Stimulated activated naive CD8-positive, alpha-beta T cell treated with anti-CD3 and anti-CD28 coated beads, Interleukin-15, Interleukin-2, amounts not matched to agents 100 ng/mL and 50 ng/mL, for 24 hours (primary cell): ENCODE results near the gene LTC4S.
"Not testable (repeated sequence)": the region's sequence is repeated elsewhere in the genome, so short reads cannot be mapped to it uniquely, and the experiment has no call there.

ENCODE experiments used
- H3K27ac Mint-ChIP-seq: one replicate; pipeline ENCODE4 v1.8.0; 2021; ENCODE audit warnings: mild to moderate bottlenecking, mixed read lengths
- H3K27me3 Mint-ChIP-seq: one replicate; pipeline ENCODE4 v1.8.0; 2021; ENCODE audit warnings: mixed read lengths
- H3K36me3 Mint-ChIP-seq: one replicate; pipeline ENCODE4 v1.8.0; 2021; ENCODE audit warnings: low read depth, mixed read lengths
- H3K4me1 Mint-ChIP-seq: one replicate; pipeline ENCODE4 v1.8.0; 2021; ENCODE audit warnings: low read depth, mixed read lengths
- H3K4me3 Mint-ChIP-seq: one replicate; pipeline ENCODE4 v1.8.0; 2021; ENCODE audit warnings: mild to moderate bottlenecking, mixed read lengths
- H3K9me3 Mint-ChIP-seq: one replicate; pipeline ENCODE4 v1.8.0; 2021; ENCODE audit warnings: mixed read lengths

The LTC4S gene

DNA sequence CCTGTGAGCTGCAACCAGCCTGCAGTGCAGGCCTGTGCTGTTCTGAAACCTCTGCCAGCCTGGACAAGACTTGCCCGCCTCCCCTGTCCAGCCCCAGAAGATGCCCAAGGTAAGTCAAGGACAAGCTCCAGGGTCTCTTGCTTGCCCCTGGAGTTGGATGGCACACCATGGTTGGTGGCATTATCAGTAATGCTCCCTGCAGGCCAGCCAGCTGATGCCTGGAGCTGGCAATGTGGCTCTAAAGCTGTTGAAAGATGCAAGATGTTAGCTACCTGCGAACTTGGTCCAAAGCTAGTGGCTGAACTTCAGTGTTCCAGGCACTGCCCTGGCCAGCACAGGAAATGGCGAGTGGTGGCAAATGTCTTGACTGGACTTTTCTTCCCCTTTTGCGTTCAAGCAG lies 14.0 kb upstream of the LTC4S start:
- no peak overlapping the region for H3K4me3 Mint-ChIP-seq
- no peaks in the 10 kb centered on the region for H3K4me1 Mint-ChIP-seq
- no peaks in the 10 kb centered on the region for H3K27me3 Mint-ChIP-seq
- no peak overlapping the region for H3K27ac Mint-ChIP-seq
- peaks cover 17% of the 10 kb centered on the region for H3K36me3 Mint-ChIP-seq
- H3K9me3 Mint-ChIP-seq: no peaks in the 10 kb centered on the region

DNA sequence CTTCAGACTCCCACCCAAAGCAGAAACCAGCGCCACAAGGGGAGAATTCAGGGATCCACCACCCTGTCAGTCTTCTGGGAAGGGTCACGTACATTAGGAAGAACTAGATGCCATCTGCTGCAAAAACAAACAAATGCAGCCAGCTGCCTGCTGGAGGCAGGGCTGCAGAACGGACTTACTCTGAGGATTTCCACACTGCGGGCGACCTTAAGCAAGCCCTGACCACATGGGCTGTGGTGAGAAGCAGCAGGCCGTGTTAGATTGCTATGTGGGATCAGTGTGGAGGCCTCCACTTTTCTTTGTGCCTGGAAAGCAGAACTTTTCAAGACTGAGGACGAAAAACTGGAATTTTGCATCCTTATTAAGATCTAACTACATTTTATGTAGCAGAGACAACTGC lies 13.4 kb upstream of the LTC4S start:
- H3K4me3 Mint-ChIP-seq: no peak overlapping the region
- no peaks in the 10 kb centered on the region for H3K27me3 Mint-ChIP-seq
- no peaks in the 10 kb centered on the region for H3K9me3 Mint-ChIP-seq
- H3K4me1 Mint-ChIP-seq: no peaks in the 10 kb centered on the region
- H3K27ac Mint-ChIP-seq: no peak overlapping the region
- peaks cover 17% of the 10 kb centered on the region for H3K36me3 Mint-ChIP-seq

GRCh38 chr5:179781846-179782245 lies 11.9 kb upstream of the LTC4S start:
- Mint-ChIP-seq H3K9me3 (no peaks in the 10 kb centered on the region), H3K27ac (no peak overlapping the region)

GRCh38 chr5:179783128-179783527 lies 10.7 kb upstream of the LTC4S start:
- Mint-ChIP-seq H3K36me3 (peaks cover 9% of the 10 kb centered on the region), H3K4me1 (no peaks in the 10 kb centered on the region), H3K27me3 (no peaks in the 10 kb centered on the region), H3K4me3 (no peak overlapping the region), H3K9me3 (no peaks in the 10 kb centered on the region), H3K27ac (no peak overlapping the region)

More at GRCh38 chr5:179781846-179782245, 11.9 kb upstream of the LTC4S start:
- Mint-ChIP-seq H3K27me3 (no peaks in the 10 kb centered on the region), H3K4me3 (no peak overlapping the region), H3K4me1 (no peaks in the 10 kb centered on the region), H3K36me3 (peaks cover 9% of the 10 kb centered on the region)

DNA sequence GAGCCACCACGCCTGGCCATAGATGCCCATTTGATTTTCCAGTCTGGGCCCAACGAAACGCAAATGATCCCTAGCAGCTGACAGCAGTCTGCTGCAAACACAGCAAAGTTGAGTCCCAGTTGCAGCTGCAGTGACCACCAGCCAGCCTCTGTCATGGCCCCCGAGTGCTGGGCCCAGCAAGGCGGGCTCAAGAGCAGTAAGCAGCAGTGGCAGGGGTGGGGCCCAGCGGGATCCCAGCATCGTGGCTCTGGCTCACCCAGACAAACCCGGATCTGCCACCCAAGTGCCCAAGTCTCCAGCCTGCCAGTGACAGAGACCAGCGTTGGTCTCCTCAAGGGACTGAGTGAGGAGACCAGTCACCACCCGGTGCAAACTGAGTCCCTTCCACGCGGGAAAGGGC lies 6.9 kb upstream of the LTC4S start:
- no peak overlapping the region for H3K4me3 Mint-ChIP-seq
- H3K9me3 Mint-ChIP-seq: no peaks in the 10 kb centered on the region
- no peaks in the 10 kb centered on the region for H3K36me3 Mint-ChIP-seq
- H3K27me3 Mint-ChIP-seq: no peaks in the 10 kb centered on the region
- no peak overlapping the region for H3K27ac Mint-ChIP-seq
- no peaks in the 10 kb centered on the region for H3K4me1 Mint-ChIP-seq

GRCh38 chr5:179788193-179788854 lies 5.5 kb upstream of the LTC4S start:
- no peaks in the 10 kb centered on the region for H3K27me3 Mint-ChIP-seq

GRCh38 chr5:179789278-179789677 lies 4.5 kb upstream of the LTC4S start:
- H3K27ac Mint-ChIP-seq, H3K4me3 Mint-ChIP-seq, H3K27me3 Mint-ChIP-seq, H3K36me3 Mint-ChIP-seq, H3K9me3 Mint-ChIP-seq: not testable (repeated sequence)
- peaks cover 13% of the 10 kb centered on the region for H3K4me1 Mint-ChIP-seq

More at GRCh38 chr5:179788193-179788854, 5.5 kb upstream of the LTC4S start:
- H3K4me3 Mint-ChIP-seq: no peak overlapping the region
- H3K4me1 Mint-ChIP-seq: peaks cover 4% of the 10 kb centered on the region
- H3K27ac Mint-ChIP-seq: no peak overlapping the region
- no peaks in the 10 kb centered on the region for H3K36me3 Mint-ChIP-seq
- H3K9me3 Mint-ChIP-seq: no peaks in the 10 kb centered on the region

GRCh38 chr5:179791881-179792611 lies 1.7 kb upstream of the LTC4S start:
- Mint-ChIP-seq H3K27ac (no peak overlapping the region), H3K4me3 (no peak overlapping the region)

DNA sequence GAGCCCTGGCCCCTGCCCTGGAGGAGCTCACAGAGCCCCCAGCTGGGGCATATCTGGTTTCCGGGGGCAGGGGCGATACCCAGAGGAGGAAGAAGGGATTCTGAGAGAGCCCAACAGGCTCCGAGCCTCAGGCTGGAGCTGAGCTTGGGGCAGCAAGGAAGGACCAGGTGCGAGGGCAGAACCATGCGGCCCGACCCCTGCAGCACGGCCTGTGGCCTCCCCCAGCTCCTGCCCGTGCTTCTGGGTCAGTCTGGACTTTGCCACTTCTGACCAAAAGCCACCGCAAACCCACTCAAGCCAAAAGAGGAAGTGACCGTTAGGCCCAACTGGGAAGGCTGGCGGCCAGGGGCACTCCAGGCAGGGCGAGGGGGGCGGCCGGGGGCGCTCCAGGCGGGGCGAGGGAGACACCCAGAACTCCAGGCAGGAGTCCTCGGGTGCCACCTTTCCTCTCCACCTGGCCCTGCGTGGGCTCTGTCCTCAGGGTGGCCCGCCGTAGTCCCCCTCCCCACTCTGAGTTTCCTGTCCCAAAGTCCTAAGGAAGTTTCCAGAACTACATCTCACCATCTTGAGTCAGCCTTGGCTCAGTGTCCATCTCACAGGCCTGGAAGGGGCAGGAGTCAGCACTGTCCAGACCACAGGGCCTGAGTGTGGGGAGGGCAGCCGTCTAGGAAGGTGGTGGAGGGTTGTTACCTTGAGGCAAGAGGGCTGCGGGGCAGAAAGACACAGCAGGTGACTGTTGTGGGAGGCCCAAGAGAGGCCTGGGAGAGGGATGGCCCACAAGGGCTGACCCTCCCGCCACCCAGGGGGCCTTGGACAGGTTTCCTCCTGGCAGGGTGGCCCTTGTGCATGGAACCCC lies 946 bp upstream of the LTC4S start:
- peaks cover 26% of the 10 kb centered on the region for H3K4me1 Mint-ChIP-seq
- H3K9me3 Mint-ChIP-seq: no peaks in the 10 kb centered on the region
- H3K36me3 Mint-ChIP-seq: peaks cover 5% of the 10 kb centered on the region
- no peaks in the 10 kb centered on the region for H3K27me3 Mint-ChIP-seq
- H3K27ac Mint-ChIP-seq: no peak overlapping the region
- H3K4me3 Mint-ChIP-seq: no peak overlapping the region

More at GRCh38 chr5:179791881-179792611, 1.7 kb upstream of the LTC4S start:
- Mint-ChIP-seq H3K4me1 (peaks cover 26% of the 10 kb centered on the region), H3K36me3 (peaks cover 4% of the 10 kb centered on the region), H3K9me3 (no peaks in the 10 kb centered on the region), H3K27me3 (no peaks in the 10 kb centered on the region)

GRCh38 chr5:179794171-179794570 lies 385 bp downstream of the LTC4S start:
- peaks cover 9% of the 10 kb centered on the region for H3K36me3 Mint-ChIP-seq
- H3K27ac Mint-ChIP-seq: no peak overlapping the region
- H3K27me3 Mint-ChIP-seq: no peaks in the 10 kb centered on the region
- H3K4me1 Mint-ChIP-seq: peaks cover 26% of the 10 kb centered on the region
- H3K4me3 Mint-ChIP-seq: no peak overlapping the region
- no peaks in the 10 kb centered on the region for H3K9me3 Mint-ChIP-seq

GRCh38 chr5:179794575-179794974 lies 789 bp downstream of the LTC4S start:
- Mint-ChIP-seq H3K4me3 (peak overlapping the region; percentile 55), H3K9me3 (no peaks in the 10 kb centered on the region), H3K4me1 (peaks cover 26% of the 10 kb centered on the region), H3K36me3 (peaks cover 13% of the 10 kb centered on the region), H3K27ac (no peak overlapping the region), H3K27me3 (no peaks in the 10 kb centered on the region)

DNA sequence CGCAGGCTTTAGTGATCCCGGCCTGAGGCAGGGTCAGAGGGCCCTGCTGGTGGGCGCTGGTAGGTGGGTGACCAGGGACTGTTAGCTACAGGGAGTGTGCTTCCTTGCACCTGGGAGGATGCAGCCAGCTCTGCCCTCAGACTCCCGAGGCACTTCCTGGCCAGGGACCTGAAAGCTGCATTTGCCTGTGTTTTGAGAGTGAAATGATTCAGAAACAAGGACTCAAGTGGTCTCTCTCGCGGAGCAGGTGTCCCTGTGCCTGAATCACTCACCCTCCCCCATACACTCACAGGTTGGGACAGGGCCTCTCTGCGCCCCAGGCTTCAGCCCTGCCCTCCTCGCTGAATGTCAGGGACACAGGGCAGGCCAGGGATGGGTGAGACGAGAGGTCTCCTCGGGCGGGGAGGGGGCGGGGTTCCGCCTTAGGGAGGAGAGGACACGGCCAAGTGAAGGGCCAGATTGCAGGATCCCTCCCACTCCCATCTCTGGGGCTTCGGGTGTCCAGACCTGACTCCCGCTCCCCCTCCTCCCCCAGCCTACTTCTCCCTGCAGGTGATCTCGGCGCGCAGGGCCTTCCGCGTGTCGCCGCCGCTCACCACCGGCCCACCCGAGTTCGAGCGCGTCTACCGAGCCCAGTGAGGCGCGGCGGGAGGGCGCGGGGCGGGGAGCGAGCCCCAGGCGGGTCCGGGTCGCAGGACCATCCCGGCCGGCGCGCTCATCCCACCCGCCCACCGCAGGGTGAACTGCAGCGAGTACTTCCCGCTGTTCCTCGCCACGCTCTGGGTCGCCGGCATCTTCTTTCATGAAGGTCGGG lies 1.5 kb downstream of the LTC4S start:
- Mint-ChIP-seq H3K4me3 (peak overlapping the region; percentile 55), H3K4me1 (peaks cover 26% of the 10 kb centered on the region), H3K36me3 (peaks cover 18% of the 10 kb centered on the region), H3K27ac (no peak overlapping the region), H3K9me3 (no peaks in the 10 kb centered on the region), H3K27me3 (no peaks in the 10 kb centered on the region)

- peak overlapping the region; percentile 55 for H3K4me3 Mint-ChIP-seq
- H3K27me3 Mint-ChIP-seq: no peaks in the 10 kb centered on the region
- peaks cover 26% of the 10 kb centered on the region for H3K4me1 Mint-ChIP-seq
- H3K36me3 Mint-ChIP-seq: peaks cover 18% of the 10 kb centered on the region
- no peak overlapping the region for H3K27ac Mint-ChIP-seq
- no peaks in the 10 kb centered on the region for H3K9me3 Mint-ChIP-seq
Measured at GRCh38 chr5:179795863-179796833, 2.4 kb downstream of the LTC4S start.
